Panc1 (cell line): ENCODE results near the gene PCSK7. TPM values are rescaled to one million over a fixed set of nuclear protein-coding genes. Genes with fewer than 3 reads are reported as not detected.
A peak's percentile ranks its signal among the peaks of the same experiment; 100 is the strongest.

Experiments used
- ATAC-seq: fragments of 200-7000 bp; cut with Tn5 transposase; 2 replicates; pipeline ENCODE4 v1.9.1; 2020; ENCODE audit warnings: mild to moderate bottlenecking, moderate library complexity
- BruUV-seq: library from RNA; stranded (reverse); fragments of 400-500 nt; replicated peaks from 2 replicates; lab custom pipeline; 2021; lab: Mats Ljungman, UMichigan
- CTCF ChIA-PET: fragments of 300-600 bp; sonication (Branson Sonifier 250); formaldehyde crosslinking; loops from one replicate; lab custom pipeline; 2022; ENCODE audit warnings: antibody characterized with exemption; lab: Charles Lee
- POLR2A ChIA-PET: fragments of 300-600 bp; sonication (Branson Sonifier 250); formaldehyde crosslinking; loops from one replicate; lab custom pipeline; 2022; ENCODE audit warnings: antibody characterized with exemption; lab: Charles Lee
- DNase-seq: peaks from one replicate; pipeline ENCODE4 v3.0.0-alpha.2; 2010; ENCODE audit warnings: low read depth, low spot score
- H3K27ac ChIP-seq: 2 replicates; pipeline ENCODE4 v1.5.1; 2011; ENCODE audit warnings: mild to moderate bottlenecking, low read length, inconsistent platforms
- H3K27me3 ChIP-seq: fragments of 200-500 bp; sonication (Bioruptor generic); 2 replicates; pipeline ENCODE4 v1.6.0; 2014; ENCODE audit warnings: low read length, inconsistent platforms; ENCODE audit not compliant: control insufficient read depth, insufficient read depth
- H3K36me3 ChIP-seq: fragments of 200-500 bp; sonication (Bioruptor generic); 2 replicates; pipeline ENCODE4 v1.5.1; 2014; ENCODE audit warnings: inconsistent platforms, mild to moderate bottlenecking, low read length, moderate library complexity; ENCODE audit not compliant: control insufficient read depth, insufficient read depth
- H3K4me1 ChIP-seq: 2 replicates; pipeline ENCODE4 v1.5.1; 2011; ENCODE audit warnings: inconsistent platforms, mild to moderate bottlenecking, low read length, moderate library complexity; ENCODE audit not compliant: control insufficient read depth, insufficient read depth
- H3K4me3 ChIP-seq, 2 experiments: 2 replicates each; pipeline ENCODE4 v1.5.1; 2011 to 2012; ENCODE audit warnings: low read depth in 2 of 2, low read length in 2 of 2, mild to moderate bottlenecking in 2 of 2, inconsistent platforms in 1 of 2, moderate library complexity in 1 of 2
- H3K9me3 ChIP-seq: fragments of 200-500 bp; sonication (Bioruptor generic); 2 replicates; pipeline ENCODE4 v1.5.1; 2014; ENCODE audit warnings: low read depth, mild to moderate bottlenecking, inconsistent platforms, low read length, moderate library complexity; ENCODE audit not compliant: control insufficient read depth, insufficient read depth
- POLR2AphosphoS5 ChIP-seq: IDR thresholded peaks from 2 replicates; pipeline ENCODE4 v1.6.1; 2012; ENCODE audit warnings: mild to moderate bottlenecking, low read depth, low read length, moderate library complexity
- SIN3A ChIP-seq: IDR thresholded peaks from 2 replicates; pipeline ENCODE4 v1.6.1; 2012; ENCODE audit warnings: low read depth, mild to moderate bottlenecking, low read length, moderate library complexity, borderline replicate concordance; ENCODE audit not compliant: insufficient read depth
- TCF7L2 ChIP-seq: IDR thresholded peaks from 2 replicates; pipeline ENCODE4 v1.6.1; 2011; ENCODE audit warnings: mild to moderate bottlenecking, low read depth, low read length, inconsistent platforms
- in situ Hi-C: cut with HindIII; loops from 2 replicates; pipeline ENCODE4 v1.10.0; 2016; ENCODE audit warnings: low sequenced_read_pairs, low pct_unique_long_range_greater_than_20kb
- intact Hi-C: fragments of 100-400 bp; cut with micrococcal nuclease; formaldehyde crosslinking; loops from one replicate; pipeline ENCODE4 v1.10.0; 2022; ENCODE audit not compliant: unreplicated experiment
- total RNA-seq: library from RNA; stranded (reverse); gene quantifications from one replicate; pipeline ENCODE4 v1.2.1, GENCODE V29; 2021; ENCODE audit not compliant: unreplicated experiment
- TF ChIP-seq, protein P1 (sequence below): fragments of 450-650 bp; IDR thresholded peaks from 2 replicates; pipeline ENCODE4 v1.5.1; 2017; ENCODE audit warnings: mild to moderate bottlenecking
- TF ChIP-seq, protein P2 (sequence below), 2 experiments: IDR thresholded peaks; 2 replicates each; pipeline ENCODE4 v1.6.1; 2011 to 2012; ENCODE audit warnings: low read depth in 2 of 2, control low read depth in 1 of 2, low read length in 1 of 2, mild to moderate bottlenecking in 1 of 2, moderate library complexity in 1 of 2; ENCODE audit not compliant: insufficient read depth in 1 of 2

Gene PCSK7
- total RNA-seq, 1 experiment from 2014 or later, result 60.6 TPM

DNA sequence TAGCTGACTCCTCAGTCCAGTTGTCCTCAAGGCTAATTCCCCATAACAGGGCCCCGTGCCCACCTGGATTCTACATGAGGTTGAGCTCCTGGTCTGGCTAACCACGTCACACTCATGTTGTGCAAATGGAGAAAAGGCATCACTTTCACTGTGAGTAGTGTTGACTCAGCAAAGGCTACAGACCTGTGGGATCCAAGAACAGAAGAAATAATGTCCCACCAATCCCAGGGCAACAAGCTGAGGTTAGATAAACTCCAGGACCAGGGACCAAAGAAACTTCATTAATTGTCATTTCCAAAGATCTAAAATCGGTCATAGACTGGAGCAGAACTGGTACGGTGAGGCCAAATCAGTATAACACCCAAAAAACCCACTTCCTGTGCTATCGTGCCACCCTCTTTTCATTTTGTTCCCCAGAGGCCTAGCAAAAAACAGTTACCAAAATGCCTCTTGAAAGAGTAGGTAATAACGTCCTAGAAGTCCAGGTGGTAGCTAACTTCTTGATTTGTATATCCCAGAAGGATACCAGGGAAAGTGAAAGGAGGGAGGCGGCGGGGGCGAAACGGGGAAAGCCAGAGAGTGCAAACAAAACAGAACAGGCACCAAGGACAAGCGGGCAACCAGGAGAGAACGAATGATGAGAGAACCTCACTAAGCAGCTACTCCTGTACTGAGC, 1.4 kb downstream of the PCSK7 start:
- CTCF ChIA-PET, result interaction anchor here (0.6 kb wide), 2 partner anchors 68 to 350 kb away, joined by 3 read pairs; no protein-coding TSS in a partner anchor
- intact Hi-C loops, result no loop called here
- H3K27ac ChIP-seq, result peak overlapping the region; percentile 0
- H3K9me3 ChIP-seq, result no peaks in the 10 kb centered on the region
- DNase-seq (no peak), ATAC-seq (no peak)
- H3K4me3 ChIP-seq, result peak overlapping the region; percentile 89 to 100
- peaks cover 3% of the 10 kb centered on the region for H3K36me3 ChIP-seq
- peaks cover 25% of the 10 kb centered on the region for H3K4me1 ChIP-seq
- in situ Hi-C loops, result no loop called here
- POLR2A ChIA-PET, result no interaction called here
- H3K27me3 ChIP-seq, result no peaks in the 10 kb centered on the region
- BruUV-seq, result no TSS peak
- TF ChIP-seq, protein P1, sequence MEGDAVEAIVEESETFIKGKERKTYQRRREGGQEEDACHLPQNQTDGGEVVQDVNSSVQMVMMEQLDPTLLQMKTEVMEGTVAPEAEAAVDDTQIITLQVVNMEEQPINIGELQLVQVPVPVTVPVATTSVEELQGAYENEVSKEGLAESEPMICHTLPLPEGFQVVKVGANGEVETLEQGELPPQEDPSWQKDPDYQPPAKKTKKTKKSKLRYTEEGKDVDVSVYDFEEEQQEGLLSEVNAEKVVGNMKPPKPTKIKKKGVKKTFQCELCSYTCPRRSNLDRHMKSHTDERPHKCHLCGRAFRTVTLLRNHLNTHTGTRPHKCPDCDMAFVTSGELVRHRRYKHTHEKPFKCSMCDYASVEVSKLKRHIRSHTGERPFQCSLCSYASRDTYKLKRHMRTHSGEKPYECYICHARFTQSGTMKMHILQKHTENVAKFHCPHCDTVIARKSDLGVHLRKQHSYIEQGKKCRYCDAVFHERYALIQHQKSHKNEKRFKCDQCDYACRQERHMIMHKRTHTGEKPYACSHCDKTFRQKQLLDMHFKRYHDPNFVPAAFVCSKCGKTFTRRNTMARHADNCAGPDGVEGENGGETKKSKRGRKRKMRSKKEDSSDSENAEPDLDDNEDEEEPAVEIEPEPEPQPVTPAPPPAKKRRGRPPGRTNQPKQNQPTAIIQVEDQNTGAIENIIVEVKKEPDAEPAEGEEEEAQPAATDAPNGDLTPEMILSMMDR, result no peak
- TF ChIP-seq, protein P2, sequence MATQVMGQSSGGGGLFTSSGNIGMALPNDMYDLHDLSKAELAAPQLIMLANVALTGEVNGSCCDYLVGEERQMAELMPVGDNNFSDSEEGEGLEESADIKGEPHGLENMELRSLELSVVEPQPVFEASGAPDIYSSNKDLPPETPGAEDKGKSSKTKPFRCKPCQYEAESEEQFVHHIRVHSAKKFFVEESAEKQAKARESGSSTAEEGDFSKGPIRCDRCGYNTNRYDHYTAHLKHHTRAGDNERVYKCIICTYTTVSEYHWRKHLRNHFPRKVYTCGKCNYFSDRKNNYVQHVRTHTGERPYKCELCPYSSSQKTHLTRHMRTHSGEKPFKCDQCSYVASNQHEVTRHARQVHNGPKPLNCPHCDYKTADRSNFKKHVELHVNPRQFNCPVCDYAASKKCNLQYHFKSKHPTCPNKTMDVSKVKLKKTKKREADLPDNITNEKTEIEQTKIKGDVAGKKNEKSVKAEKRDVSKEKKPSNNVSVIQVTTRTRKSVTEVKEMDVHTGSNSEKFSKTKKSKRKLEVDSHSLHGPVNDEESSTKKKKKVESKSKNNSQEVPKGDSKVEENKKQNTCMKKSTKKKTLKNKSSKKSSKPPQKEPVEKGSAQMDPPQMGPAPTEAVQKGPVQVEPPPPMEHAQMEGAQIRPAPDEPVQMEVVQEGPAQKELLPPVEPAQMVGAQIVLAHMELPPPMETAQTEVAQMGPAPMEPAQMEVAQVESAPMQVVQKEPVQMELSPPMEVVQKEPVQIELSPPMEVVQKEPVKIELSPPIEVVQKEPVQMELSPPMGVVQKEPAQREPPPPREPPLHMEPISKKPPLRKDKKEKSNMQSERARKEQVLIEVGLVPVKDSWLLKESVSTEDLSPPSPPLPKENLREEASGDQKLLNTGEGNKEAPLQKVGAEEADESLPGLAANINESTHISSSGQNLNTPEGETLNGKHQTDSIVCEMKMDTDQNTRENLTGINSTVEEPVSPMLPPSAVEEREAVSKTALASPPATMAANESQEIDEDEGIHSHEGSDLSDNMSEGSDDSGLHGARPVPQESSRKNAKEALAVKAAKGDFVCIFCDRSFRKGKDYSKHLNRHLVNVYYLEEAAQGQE (IDR thresholded peaks at IDR 0.05; ENCODE audit: insufficient read depth in 1 of 2, low read depth in 2 of 2, low read length in 1 of 2), result no peak
- TF ChIP-seq SIN3A, result no peak
- no peak for TF ChIP-seq POLR2AphosphoS5
- no peak for TF ChIP-seq TCF7L2

DNA sequence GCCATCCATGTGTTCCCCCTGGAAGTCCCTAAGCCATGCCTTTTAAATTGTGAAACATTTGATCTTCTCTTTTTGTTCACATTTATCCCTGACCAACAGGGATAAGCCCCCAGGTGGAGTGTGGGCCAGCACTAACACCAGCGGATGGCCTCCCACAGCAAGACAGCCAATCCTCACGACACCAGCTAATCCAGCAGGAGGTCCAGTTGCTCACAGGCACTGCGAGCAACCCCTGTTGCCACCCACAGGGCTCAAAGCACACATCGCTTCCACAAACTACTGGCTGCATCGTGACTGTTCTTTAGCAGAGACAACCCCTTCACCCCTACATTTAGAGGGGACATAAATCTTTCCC, 2.0 kb downstream of the PCSK7 start:
- DNase-seq (no peak), ATAC-seq (no peak)
- Histone ChIP-seq H3K4me1 (peaks cover 25% of the 10 kb centered on the region), H3K27me3 (no peaks in the 10 kb centered on the region), H3K4me3 (no peak overlapping the region), H3K36me3 (peaks cover 3% of the 10 kb centered on the region), H3K27ac (no peak overlapping the region), H3K9me3 (no peaks in the 10 kb centered on the region)
- POLR2A ChIA-PET, result no interaction called here
- in situ Hi-C loops (no loop called here), intact Hi-C loops (loop anchor here (10.0 kb wide), 2 partner anchors 55 to 345 kb away; partner anchors contain the start of gene SIDT2)
- TSS peak; percentile 54 for BruUV-seq
- CTCF ChIA-PET, result no interaction called here
- TF ChIP-seq, protein P1, result no peak
- TF ChIP-seq, protein P2 (IDR thresholded peaks at IDR 0.05; ENCODE audit: insufficient read depth in 1 of 2, low read depth in 2 of 2, low read length in 1 of 2), result no peak
- TF ChIP-seq SIN3A, result no peak
- TF ChIP-seq TCF7L2, result no peak
- no peak for TF ChIP-seq POLR2AphosphoS5
